SK-N-SH treated with all-trans-retinoic acid at 6 μM for 48 hours (cell line): ENCODE data around the gene PSMG4.

ENCODE experiments used
- ATAC-seq: fragments of 200-7000 bp; cut with Tn5 transposase; 3 replicates; pipeline ENCODE4 v1.9.1; 2020; ENCODE audit warnings: mild to moderate bottlenecking, moderate library complexity
- ARNTL ChIP-seq: fragments of 450-650 bp; formaldehyde crosslinking; IDR thresholded peaks from 2 replicates; pipeline ENCODE4 v1.5.0; 2020; ENCODE audit warnings: low read depth, mild to moderate bottlenecking, moderate library complexity, borderline replicate concordance
- BACH2 ChIP-seq: fragments of 250-450 bp; sonication (Bioruptor Pico); IDR thresholded peaks from 2 replicates; pipeline ENCODE4 v1.9.0; 2021; ENCODE audit warnings: mild to moderate bottlenecking, borderline replicate concordance
- CREB5 ChIP-seq: fragments of 250-450 bp; sonication (Bioruptor Pico); IDR thresholded peaks from 2 replicates; pipeline ENCODE4 v1.5.1; 2020; ENCODE audit warnings: low read depth, mild to moderate bottlenecking, moderate library complexity
- CSDC2 ChIP-seq: fragments of 250-450 bp; sonication (Bioruptor Pico); IDR thresholded peaks from 2 replicates; pipeline ENCODE4 v1.5.0; 2020; ENCODE audit warnings: mild to moderate bottlenecking, moderate library complexity
- GLIS3 ChIP-seq: fragments of 250-450 bp; sonication (Bioruptor Pico); IDR thresholded peaks from 2 replicates; pipeline ENCODE4 v1.5.0; 2020; ENCODE audit warnings: mild to moderate bottlenecking, moderate library complexity
- OSR1 ChIP-seq: fragments of 250-450 bp; sonication (Bioruptor Pico); IDR thresholded peaks from 2 replicates; pipeline ENCODE4 v1.8.0; 2022; ENCODE audit warnings: moderate library complexity, mild to moderate bottlenecking, inconsistent platforms
- PATZ1 ChIP-seq: fragments of 250-450 bp; sonication (Bioruptor Pico); IDR thresholded peaks from 2 replicates; pipeline ENCODE4 v1.8.0; 2020; ENCODE audit warnings: mild to moderate bottlenecking, moderate library complexity, borderline replicate concordance
- RARB ChIP-seq: fragments of 250-450 bp; sonication (Bioruptor Pico); IDR thresholded peaks from 2 replicates; pipeline ENCODE4 v1.8.0; 2021; ENCODE audit warnings: mild to moderate bottlenecking, moderate library complexity
- SNAI2 ChIP-seq: fragments of 250-450 bp; sonication (Bioruptor Pico); IDR thresholded peaks from 2 replicates; pipeline ENCODE4 v1.5.0; 2020; ENCODE audit warnings: mild to moderate bottlenecking, moderate library complexity
- TCF4 ChIP-seq: fragments of 250-450 bp; sonication (Bioruptor Pico); IDR thresholded peaks from 2 replicates; pipeline ENCODE4 v1.8.0; 2021; ENCODE audit warnings: mild to moderate bottlenecking, moderate library complexity, borderline replicate concordance
- TOX ChIP-seq: fragments of 250-450 bp; sonication (Bioruptor Pico); IDR thresholded peaks from 2 replicates; pipeline ENCODE4 v1.8.0; 2021; ENCODE audit warnings: mild to moderate bottlenecking, moderate library complexity, borderline replicate concordance
- TSHZ2 ChIP-seq: fragments of 250-450 bp; sonication (Bioruptor Pico); IDR thresholded peaks from 2 replicates; pipeline ENCODE4 v1.5.0; 2020; ENCODE audit warnings: mild to moderate bottlenecking, moderate library complexity
- ZFP3 ChIP-seq: fragments of 250-450 bp; sonication (Bioruptor Pico); IDR thresholded peaks from 2 replicates; pipeline ENCODE4 v1.5.0; 2020; ENCODE audit warnings: mild to moderate bottlenecking, moderate library complexity
- ZFP30 ChIP-seq: fragments of 450-650 bp; formaldehyde crosslinking; IDR thresholded peaks from 2 replicates; pipeline ENCODE4 v1.5.0; 2022; ENCODE audit warnings: mild to moderate bottlenecking, moderate library complexity
- ZNF565 ChIP-seq: fragments of 450-650 bp; formaldehyde crosslinking; conservative IDR thresholded peaks from 2 replicates; pipeline ENCODE4 v1.5.0; 2020; ENCODE audit warnings: low read depth, mild to moderate bottlenecking, moderate library complexity
- ZNF70 ChIP-seq: fragments of 450-650 bp; formaldehyde crosslinking; IDR thresholded peaks from 2 replicates; pipeline ENCODE4 v1.5.0; 2020; ENCODE audit warnings: mild to moderate bottlenecking, moderate library complexity
- ZNF8 ChIP-seq: fragments of 450-650 bp; formaldehyde crosslinking; IDR thresholded peaks from 2 replicates; pipeline ENCODE4 v1.5.0; 2020; ENCODE audit warnings: mild to moderate bottlenecking, moderate library complexity

PSMG4 gene

GRCh38 chr6:3236005-3236404, 22.7 kb upstream of the PSMG4 start:
- no peak for TF ChIP-seq ARNTL (CRISPR knock-in tag)
- TF ChIP-seq ZNF8 (CRISPR knock-in tag) = no peak
- TF ChIP-seq PATZ1 (CRISPR knock-in tag) = no peak
- no peak for TF ChIP-seq OSR1 (CRISPR knock-in tag)
- TF ChIP-seq TOX = no peak
- TF ChIP-seq ZNF565 (CRISPR knock-in tag) = no peak
- no peak for TF ChIP-seq ZNF70 (CRISPR knock-in tag)
- TF ChIP-seq BACH2 (CRISPR knock-in tag) = no peak
- TF ChIP-seq ZFP3 (CRISPR knock-in tag) = no peak
- TF ChIP-seq RARB (CRISPR knock-in tag) = no peak
- TF ChIP-seq CREB5 (CRISPR knock-in tag) = no peak
- no peak for TF ChIP-seq TSHZ2 (CRISPR knock-in tag)
- no peak for TF ChIP-seq SNAI2
- no peak for TF ChIP-seq TCF4
- TF ChIP-seq GLIS3 = no peak
- no peak for ATAC-seq

GRCh38 chr6:3237761-3238662, 20.7 kb upstream of the PSMG4 start:
- TF ChIP-seq ZNF565 (CRISPR knock-in tag) = no peak
- TF ChIP-seq SNAI2 = no peak
- no peak for TF ChIP-seq ARNTL (CRISPR knock-in tag)
- no peak for TF ChIP-seq CSDC2 (CRISPR knock-in tag)
- no peak for TF ChIP-seq BACH2 (CRISPR knock-in tag)
- no peak for TF ChIP-seq GLIS3
- no peak for TF ChIP-seq TOX
- no peak for TF ChIP-seq CREB5 (CRISPR knock-in tag)
- TF ChIP-seq TSHZ2 (CRISPR knock-in tag) = no peak
- no peak for TF ChIP-seq TCF4
- no peak for TF ChIP-seq ZFP30 (CRISPR knock-in tag)
- ATAC-seq = no peak
